ENCODE results near the gene MYF6.

GRCh38 chr12:80714055-80714454 lies 6.6 kb downstream of the MYF6 start:
- TF ChIP-seq CTCF (CRISPR knock-in tag; IDR thresholded peaks at IDR 0.05) (no peak), ZNF10 (CRISPR knock-in tag; IDR thresholded peaks at IDR 0.05; ENCODE audit: borderline replicate concordance, low read depth) (no peak)
